Measurements from ENCODE around the gene MYO15A. TPM values are rescaled to one million over a fixed set of nuclear protein-coding genes. Genes with fewer than 3 reads are reported as not detected.

Gene MYO15A
- total RNA-seq, 1 experiment from 2014 or later = 2.8 TPM

- no peaks in the 10 kb centered on the region for H3K9me3 ChIP-seq (ENCODE audit: control insufficient read depth in 1 of 2, insufficient read depth in 1 of 2, low read depth in 1 of 2, low read length in 2 of 2)
- ChIA-PET RAD21 (ENCODE audit: low non-redundant PET in 1 of 2, low total read pairs in 2 of 2, uncharacterized antibody in 2 of 2, unreplicated experiment in 2 of 2) (no interaction called here), POLR2A (no interaction called here), CTCF (interaction anchor here (1.4 to 5.7 kb wide), 2 partner anchors 11 to 15 kb away, joined by 3 to 27 read pairs; no protein-coding TSS in a partner anchor)
- no peak overlapping the region for H3K9ac ChIP-seq (ENCODE audit: low read length)
- H3K9me2 ChIP-seq (ENCODE audit: insufficient read depth) = no peaks in the 10 kb centered on the region
- ATAC-seq (no peak), DNase-seq (ENCODE audit: low read depth, low spot score) (no peak)
- H2AFZ ChIP-seq (ENCODE audit: low read depth, low read length, poor library complexity, severe bottlenecking) = no peak overlapping the region
- H3K36me3 ChIP-seq (ENCODE audit: control insufficient read depth in 1 of 2, insufficient read depth in 2 of 2, low read length in 2 of 2) = no peaks in the 10 kb centered on the region
- no peaks in the 10 kb centered on the region for H3K4me1 ChIP-seq (ENCODE audit: control insufficient read depth in 1 of 2, insufficient read depth in 2 of 2, low read length in 2 of 2)
- no peaks in the 10 kb centered on the region for H3K27me3 ChIP-seq (ENCODE audit: insufficient read depth, low read length)
- intact Hi-C loops (cut with micrococcal nuclease) = no loop called here
- no TSS peak for BruUV-seq (replicated peaks)
- H3K27ac ChIP-seq (ENCODE audit: low read depth, low read length) = no peak overlapping the region
- no peaks in the 10 kb centered on the region for H4K20me1 ChIP-seq (ENCODE audit: insufficient read depth)
- no peak for TF ChIP-seq ZBTB33 (IDR thresholded peaks at IDR 0.05; ENCODE audit: extremely low read depth, insufficient replicate concordance, low read length)
- no peak for TF ChIP-seq CEBPB (IDR thresholded peaks at IDR 0.05; ENCODE audit: low read depth)
- TF ChIP-seq POLR2AphosphoS5 (IDR thresholded peaks at IDR 0.05; ENCODE audit: low read depth, low read length) = no peak
- no peak for TF ChIP-seq CBX3 (IDR thresholded peaks at IDR 0.05; ENCODE audit: low read depth)
- no peak for TF ChIP-seq CTCF (IDR thresholded peaks at IDR 0.05 in 2 of 3, conservative IDR thresholded peaks at IDR 0.05 in 1 of 3; ENCODE audit: borderline replicate concordance in 1 of 3, insufficient read depth in 1 of 3, low read depth in 2 of 3, low read length in 2 of 3)
- TF ChIP-seq FOSL1 (IDR thresholded peaks at IDR 0.05; ENCODE audit: low read depth) = no peak
- TF ChIP-seq SP1 (IDR thresholded peaks at IDR 0.05; ENCODE audit: low read depth) = no peak
- no peak for TF ChIP-seq POLR2A (IDR thresholded peaks at IDR 0.05; ENCODE audit: borderline replicate concordance, extremely low read depth, insufficient read depth, insufficient read length)
- TF ChIP-seq EGR1 (IDR thresholded peaks at IDR 0.05; ENCODE audit: low read depth) = no peak
- TF ChIP-seq YY1 (IDR thresholded peaks at IDR 0.05; ENCODE audit: extremely low read depth, insufficient replicate concordance, low read depth, low read length) = no peak
- no peak for TF ChIP-seq SIN3A (IDR thresholded peaks at IDR 0.05; ENCODE audit: low read depth)
- no peak for TF ChIP-seq EZH2phosphoT487 (IDR thresholded peaks at IDR 0.05; ENCODE audit: borderline replicate concordance)
- TF ChIP-seq REST (IDR thresholded peaks at IDR 0.05; ENCODE audit: low read depth) = no peak
- H3K4me2 ChIP-seq (ENCODE audit: low read length) = no peak overlapping the region
- H3K4me3 ChIP-seq (replicated peaks in 1 of 2; ENCODE audit: low read depth in 1 of 2, low read length in 2 of 2) = no peak overlapping the region
- no peaks in the 10 kb centered on the region for H3K79me2 ChIP-seq (ENCODE audit: insufficient read depth, low read length)
These were observed 29.7 kb downstream of the MYO15A start for GRCh38 chr17:18138065-18138749.

All from HCT116 (cell line).